Measurements from ENCODE around the gene PPP3R1.

PPP3R1 gene

GRCh38 chr2:68234405-68234804 is 17.9 kb downstream of the PPP3R1 start:
- DNase-seq (ENCODE audit: low spot score), result no peak

DNA sequence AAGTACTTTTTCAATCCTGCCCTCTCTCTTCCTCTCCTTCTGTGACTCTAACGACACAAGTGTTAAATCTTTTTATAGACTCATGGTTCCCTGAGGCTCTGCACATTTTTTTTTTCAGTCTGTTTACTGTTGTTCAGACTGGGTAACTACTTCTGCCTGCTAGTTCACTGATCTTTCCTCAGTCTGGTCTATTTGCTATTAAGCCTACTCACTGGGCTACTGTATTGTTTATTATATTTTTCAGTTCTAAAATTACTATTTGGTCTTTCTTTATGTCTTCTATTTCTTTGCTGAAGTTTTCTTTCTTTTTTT is 21.3 kb downstream of the PPP3R1 start:
- no peak for DNase-seq (ENCODE audit: low spot score)

GRCh38 chr2:68230241-68231060 is 21.9 kb downstream of the PPP3R1 start:
- DNase-seq (ENCODE audit: low spot score), result no peak

GRCh38 chr2:68226794-68227193 is 25.5 kb downstream of the PPP3R1 start:
- no peak for DNase-seq (ENCODE audit: low spot score)

- DNase-seq (ENCODE audit: low spot score), result peak; percentile 33
These were observed 27.2 kb downstream of the PPP3R1 start for GRCh38 chr2:68225119-68225632.

DNA sequence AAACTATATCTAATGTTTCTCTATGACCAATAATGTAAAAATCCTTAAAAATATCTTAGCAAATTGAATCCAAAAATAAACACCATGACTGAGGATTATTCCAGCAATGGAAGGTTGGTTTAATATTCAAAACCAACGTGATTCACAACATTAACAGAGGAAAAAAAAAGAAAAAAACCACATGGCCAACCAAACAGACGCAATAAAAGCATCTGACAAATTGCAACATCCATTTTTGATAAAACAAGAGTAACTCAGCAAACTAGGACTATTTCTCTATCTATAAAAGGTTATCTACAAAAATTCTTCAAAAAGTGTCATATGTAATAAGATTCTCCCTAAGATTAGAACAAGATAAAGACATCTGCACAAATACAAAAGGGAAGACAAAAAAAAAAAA is 28.9 kb downstream of the PPP3R1 start:
- DNase-seq (ENCODE audit: low spot score), result no peak

- no peak for DNase-seq (ENCODE audit: low spot score)
These were observed 30.0 kb downstream of the PPP3R1 start for GRCh38 chr2:68222287-68222686.

- no peak for DNase-seq (ENCODE audit: low spot score)
These were observed 33.9 kb downstream of the PPP3R1 start for GRCh38 chr2:68218343-68218901.

DNA sequence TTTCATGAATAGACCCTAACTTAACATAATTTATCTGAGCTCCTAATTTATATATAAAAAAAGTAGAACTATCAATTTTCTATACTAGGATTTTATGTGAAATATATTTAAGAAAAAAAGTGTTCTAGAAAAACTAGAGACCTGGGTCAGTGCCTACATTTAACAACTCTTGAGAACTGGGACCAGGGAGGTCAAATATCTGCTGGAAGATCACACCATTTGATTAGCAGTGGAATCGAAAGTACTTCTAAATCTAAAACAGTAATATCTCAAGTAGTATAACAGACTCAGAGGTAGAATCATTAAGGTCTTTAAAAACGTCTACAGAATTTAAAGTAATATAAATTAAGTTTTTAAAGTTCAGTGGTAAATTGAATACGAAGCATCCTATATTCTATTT is 34.6 kb downstream of the PPP3R1 start:
- DNase-seq (ENCODE audit: low spot score), result no peak

- DNase-seq (ENCODE audit: low spot score), result no peak
These were observed 35.6 kb downstream of the PPP3R1 start for GRCh38 chr2:68216454-68217310.

- no peak for DNase-seq (ENCODE audit: low spot score)
These were observed 38.0 kb downstream of the PPP3R1 start for GRCh38 chr2:68214381-68214780.

GRCh38 chr2:68206793-68207192 is 45.5 kb downstream of the PPP3R1 start:
- DNase-seq (ENCODE audit: low spot score), result no peak

DNA sequence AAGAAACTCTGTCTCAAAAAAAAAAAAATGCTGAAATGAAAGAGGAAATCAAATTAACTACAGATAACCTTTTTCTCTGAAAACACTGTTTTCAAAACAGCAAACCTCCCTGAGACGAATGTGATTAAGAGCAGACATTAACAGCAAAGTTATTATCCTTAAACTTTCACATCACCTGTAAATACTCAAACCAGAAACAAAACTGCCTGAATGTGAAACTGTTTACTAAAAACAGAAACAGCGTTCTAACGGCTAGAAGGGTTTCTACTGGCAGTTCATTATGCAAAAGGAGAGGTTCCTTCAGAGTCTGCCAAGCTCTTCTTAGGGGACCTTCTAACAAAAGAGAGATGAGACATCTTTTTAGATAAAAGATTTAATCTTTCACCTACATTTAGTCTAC is 48.7 kb downstream of the PPP3R1 start:
- peak; percentile 25 for DNase-seq (ENCODE audit: low spot score)

- no peak for DNase-seq (ENCODE audit: low spot score)
These were observed 52.1 kb downstream of the PPP3R1 start for GRCh38 chr2:68200157-68200787.

DNA sequence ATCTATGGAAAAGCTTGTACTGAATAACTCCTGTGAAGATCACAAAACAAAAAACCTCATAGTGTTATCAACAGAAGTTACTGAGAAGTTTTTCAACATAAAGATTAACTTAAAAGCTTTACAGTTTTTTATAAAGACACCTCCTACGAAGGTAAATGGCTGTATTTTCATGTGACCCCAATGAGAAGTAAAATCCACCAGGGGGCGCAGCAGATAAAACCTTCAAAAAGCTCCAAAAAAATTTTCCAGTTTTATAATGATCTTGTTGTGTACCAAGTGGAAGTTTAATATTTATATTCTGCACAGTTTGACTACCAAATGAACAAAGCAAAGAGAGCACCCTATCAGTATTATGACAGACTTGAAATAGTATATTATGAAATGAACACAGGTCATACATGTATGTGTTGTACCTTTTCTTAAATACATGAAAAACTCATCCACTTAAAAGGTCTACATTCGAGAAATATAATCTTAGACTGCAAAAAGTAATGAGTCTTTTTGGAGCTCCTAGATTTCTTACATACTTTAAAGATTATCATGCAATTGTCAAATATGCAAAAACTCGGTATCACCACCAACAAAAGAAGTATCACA is 56.1 kb downstream of the PPP3R1 start:
- DNase-seq (ENCODE audit: low spot score), result peak; percentile 53

DNA sequence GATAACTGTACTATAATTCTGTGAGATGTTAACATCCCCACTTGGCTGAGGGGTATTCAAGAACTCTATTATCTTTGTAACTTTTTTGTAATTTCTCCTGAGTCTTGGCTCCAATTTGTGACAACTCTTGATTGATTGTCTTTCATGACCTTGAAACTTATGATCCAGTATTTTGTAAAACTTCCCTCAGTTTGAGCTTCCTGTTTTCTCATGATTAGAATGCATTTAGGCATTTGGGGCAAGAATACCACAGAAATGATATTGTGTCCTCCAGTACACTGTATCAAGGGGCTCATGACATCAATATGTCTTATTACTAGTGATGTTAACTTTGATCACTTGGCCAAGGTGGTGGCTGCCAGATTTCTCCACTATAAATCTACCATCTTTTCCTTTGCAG is 57.2 kb downstream of the PPP3R1 start:
- DNase-seq (ENCODE audit: low spot score), result no peak

GRCh38 chr2:68193787-68194372 is 58.5 kb downstream of the PPP3R1 start:
- no peak for DNase-seq (ENCODE audit: low spot score)

- DNase-seq (ENCODE audit: low spot score), result no peak
These were observed 59.2 kb downstream of the PPP3R1 start for GRCh38 chr2:68193144-68193543.

- peak; percentile 12 for DNase-seq (ENCODE audit: low spot score)
These were observed 61.2 kb downstream of the PPP3R1 start for GRCh38 chr2:68190991-68191731.

GRCh38 chr2:68189991-68190784 is 62.1 kb downstream of the PPP3R1 start:
- no peak for DNase-seq (ENCODE audit: low spot score)
